Neuronal stem cell (in vitro differentiated cells): ENCODE results near the gene TAS1R3.

Experiments
- DNase-seq: peaks from one replicate; pipeline ENCODE4 v3.0.0-alpha.2; 2013; ENCODE audit warnings: low spot score
- H2AFZ ChIP-seq: one replicate; pipeline ENCODE4 v1.6.1; 2013; ENCODE audit warnings: mild to moderate bottlenecking, low read length, inconsistent platforms
- H2AK5ac ChIP-seq: 2 replicates; pipeline ENCODE4 v1.6.1; 2013; ENCODE audit warnings: low read depth, mild to moderate bottlenecking, inconsistent platforms, low read length, moderate library complexity, mixed read lengths
- H2BK120ac ChIP-seq: 2 replicates; pipeline ENCODE4 v1.6.1; 2013; ENCODE audit warnings: low read depth, mild to moderate bottlenecking, inconsistent platforms, low read length, moderate library complexity, mixed read lengths
- H2BK12ac ChIP-seq: one replicate; pipeline ENCODE4 v1.6.1; 2013; ENCODE audit warnings: low read length, inconsistent platforms
- H2BK15ac ChIP-seq: 2 replicates; pipeline ENCODE4 v1.6.1; 2013; ENCODE audit warnings: mild to moderate bottlenecking, low read length, inconsistent platforms, mixed read lengths
- H2BK5ac ChIP-seq: one replicate; pipeline ENCODE4 v1.6.1; 2013; ENCODE audit warnings: inconsistent platforms, mild to moderate bottlenecking, low read length, moderate library complexity
- H3K14ac ChIP-seq: one replicate; pipeline ENCODE4 v1.6.1; 2013; ENCODE audit warnings: low read length, inconsistent platforms
- H3K18ac ChIP-seq: 2 replicates; pipeline ENCODE4 v1.6.1; 2013; ENCODE audit warnings: low read length, inconsistent platforms
- H3K23ac ChIP-seq: 2 replicates; pipeline ENCODE4 v1.6.1; 2013; ENCODE audit warnings: low read depth, mild to moderate bottlenecking, mixed read lengths, low read length, inconsistent platforms; ENCODE audit not compliant: poor library complexity
- H3K27ac ChIP-seq: replicated peaks from 3 replicates; pipeline ENCODE4 v1.5.1; 2013; ENCODE audit warnings: low read length, inconsistent platforms
- H3K27me3 ChIP-seq, 3 experiments: 2 replicates each; pipeline ENCODE4 v1.6.1; 2013; ENCODE audit warnings: low read length in 3 of 3, mild to moderate bottlenecking in 2 of 3, inconsistent platforms in 1 of 3, low read depth in 1 of 3, mixed read lengths in 1 of 3, moderate library complexity in 1 of 3; ENCODE audit not compliant: control insufficient read depth in 3 of 3, insufficient read depth in 3 of 3
- H3K36me3 ChIP-seq, 2 donors: replicated peaks in 1 of 2; 2 replicates each; pipeline ENCODE4 v1.6.1; 2013; ENCODE audit warnings: low read length in 2 of 2; ENCODE audit not compliant: control insufficient read depth in 2 of 2, insufficient read depth in 2 of 2
- H3K4ac ChIP-seq: 2 replicates; pipeline ENCODE4 v1.6.1; 2013; ENCODE audit warnings: inconsistent platforms, mild to moderate bottlenecking, low read length, moderate library complexity
- H3K4me1 ChIP-seq, 2 donors: 1 replicate in 1 of 2; 2 replicates in 1 of 2; pipeline ENCODE4 v1.6.1; 2013; ENCODE audit warnings: low read length in 2 of 2, low read depth in 1 of 2; ENCODE audit not compliant: control insufficient read depth in 2 of 2, insufficient read depth in 1 of 2
- H3K4me2 ChIP-seq: one replicate; pipeline ENCODE4 v1.6.1; 2013; ENCODE audit warnings: mild to moderate bottlenecking, low read length, inconsistent platforms; ENCODE audit not compliant: insufficient read depth, poor library complexity, severe bottlenecking
- H3K4me3 ChIP-seq, 2 donors: 2 replicates each; pipeline ENCODE4 v1.5.1; 2013; ENCODE audit warnings: low read length in 2 of 2, mild to moderate bottlenecking in 2 of 2, inconsistent platforms in 1 of 2, moderate library complexity in 1 of 2
- H3K79me1 ChIP-seq: one replicate; pipeline ENCODE4 v1.6.1; 2013; ENCODE audit warnings: low read depth, mild to moderate bottlenecking, inconsistent platforms, low read length, moderate library complexity
- H3K9ac ChIP-seq: one replicate; pipeline ENCODE4 v1.6.1; 2013; ENCODE audit warnings: mild to moderate bottlenecking, low read depth, low read length, inconsistent platforms; ENCODE audit not compliant: poor library complexity
- H3K9me3 ChIP-seq, 2 donors: replicated peaks in 1 of 2; 2 replicates each; pipeline versions ENCODE3 to v1.6.1; 2013; ENCODE audit warnings: low read length in 2 of 2, mild to moderate bottlenecking in 2 of 2, inconsistent platforms in 1 of 2, low read depth in 1 of 2, mixed read lengths in 1 of 2, moderate library complexity in 1 of 2; ENCODE audit not compliant: control insufficient read depth in 2 of 2, insufficient read depth in 1 of 2
- H4K8ac ChIP-seq: one replicate; pipeline ENCODE4 v1.6.1; 2013; ENCODE audit warnings: low read depth, mild to moderate bottlenecking, inconsistent platforms, low read length, moderate library complexity
- H4K91ac ChIP-seq: one replicate; pipeline ENCODE4 v1.6.1; 2013; ENCODE audit warnings: low read length, low read depth, mild to moderate bottlenecking, inconsistent platforms; ENCODE audit not compliant: poor library complexity
- WGBS, 2 donors: extraction: QIAGEN DNeasy Blood & Tissue Kit; methylation state at CpG; one replicate each; pipeline ENCODE4 v1.1.7; 2013; ENCODE audit warnings: missing lambda C conversion rate in 2 of 2, mixed read lengths in 1 of 2; ENCODE audit not compliant: insufficient read length in 2 of 2, insufficient replicate concordance in 1 of 2; ENCODE audit errors: extremely low coverage in 2 of 2; 5-methylcytosine and 5-hydroxymethylcytosine counted together

The TAS1R3 gene

GRCh38 chr1:1291023-1291528, 40.0 kb upstream of the TAS1R3 start:
- peak overlapping the region; percentile 97 for H2AK5ac ChIP-seq
- H3K9me3 ChIP-seq, result no peaks in the 10 kb centered on the region
- no peak overlapping the region for H3K4me2 ChIP-seq
- no peak overlapping the region for H3K27ac ChIP-seq
- H2BK12ac ChIP-seq, result no peak overlapping the region
- no peak for DNase-seq
- WGBS, 2 donors, result no CpG with 5 or more reads among the region's 28 CpGs
- H3K79me1 ChIP-seq, result peaks cover 10% of the 10 kb centered on the region
- peaks cover 0 to 16% of the 10 kb centered on the region in 2 donors for H3K36me3 ChIP-seq
- peak overlapping the region; percentile 21 for H3K9ac ChIP-seq
- H3K4me1 ChIP-seq, result no peaks in the 10 kb centered on the region
- H4K8ac ChIP-seq, result no peak overlapping the region
- peak overlapping the region; percentile 3 for H3K18ac ChIP-seq
- H3K4me3 ChIP-seq, result no peak overlapping the region
- H2BK120ac ChIP-seq, result no peak overlapping the region
- no peak overlapping the region for H4K91ac ChIP-seq
- no peak overlapping the region for H2AFZ ChIP-seq
- H2BK15ac ChIP-seq, result peak overlapping the region; percentile 67
- H3K14ac ChIP-seq, result no peak overlapping the region
- H3K23ac ChIP-seq, result peak overlapping the region; percentile 89
- peak overlapping the region; percentile 60 for H2BK5ac ChIP-seq
- H3K27me3 ChIP-seq, result no peaks in the 10 kb centered on the region
- H3K4ac ChIP-seq, result no peak overlapping the region

- no peak overlapping the region for H3K27ac ChIP-seq
These were observed 39.3 kb upstream of the TAS1R3 start for GRCh38 chr1:1291548-1292441.

GRCh38 chr1:1292442-1292779, 38.7 kb upstream of the TAS1R3 start:
- Histone ChIP-seq H2BK120ac (no peak overlapping the region), H3K4me3 (no peak overlapping the region), H2AK5ac (peak overlapping the region; percentile 61), H3K4ac (no peak overlapping the region), H4K91ac (no peak overlapping the region), H3K27ac (no peak overlapping the region), H2AFZ (no peak overlapping the region), H4K8ac (no peak overlapping the region), H3K9me3 (peaks cover 0 to 3% of the 10 kb centered on the region in 2 donors), H3K79me1 (peaks cover 6% of the 10 kb centered on the region), H3K4me1 (no peaks in the 10 kb centered on the region), H2BK15ac (no peak overlapping the region), H3K23ac (no peak overlapping the region), H2BK12ac (no peak overlapping the region), H3K9ac (no peak overlapping the region), H2BK5ac (no peak overlapping the region), H3K4me2 (no peak overlapping the region), H3K18ac (no peak overlapping the region), H3K27me3 (no peaks in the 10 kb centered on the region), H3K36me3 (peaks cover 3 to 24% of the 10 kb centered on the region in 2 donors), H3K14ac (no peak overlapping the region)
- WGBS, 2 donors, result no CpG with 5 or more reads among the region's 9 CpGs
- DNase-seq, result no peak

More at GRCh38 chr1:1291548-1292441, 39.3 kb upstream of the TAS1R3 start:
- H3K4me2 ChIP-seq, result no peak overlapping the region
- WGBS, 2 donors, result no CpG with 5 or more reads among the region's 45 CpGs
- peak overlapping the region; percentile 38 for H3K14ac ChIP-seq
- H3K9me3 ChIP-seq, result peaks cover 0 to 2% of the 10 kb centered on the region in 2 donors
- H3K4ac ChIP-seq, result peak overlapping the region; percentile 41
- no peak overlapping the region for H3K4me3 ChIP-seq
- H2BK15ac ChIP-seq, result peak overlapping the region; percentile 95
- peaks cover 2 to 23% of the 10 kb centered on the region in 2 donors for H3K36me3 ChIP-seq
- H3K4me1 ChIP-seq, result no peaks in the 10 kb centered on the region
- peak overlapping the region; percentile 77 for H3K9ac ChIP-seq
- H3K27me3 ChIP-seq, result no peaks in the 10 kb centered on the region
- peak overlapping the region; percentile 59 for H3K18ac ChIP-seq
- peak overlapping the region; percentile 60 for H2BK5ac ChIP-seq
- H2BK12ac ChIP-seq, result no peak overlapping the region
- peak overlapping the region; percentile 95 for H4K91ac ChIP-seq
- peak overlapping the region; percentile 87 for H4K8ac ChIP-seq
- H2AFZ ChIP-seq, result no peak overlapping the region
- H3K23ac ChIP-seq, result peak overlapping the region; percentile 89
- no peak for DNase-seq
- H2BK120ac ChIP-seq, result no peak overlapping the region
- peaks cover 6% of the 10 kb centered on the region for H3K79me1 ChIP-seq
- H2AK5ac ChIP-seq, result peak overlapping the region; percentile 97

- Histone ChIP-seq H2BK120ac (no peak overlapping the region), H2BK5ac (no peak overlapping the region)
These were observed 38.2 kb upstream of the TAS1R3 start for GRCh38 chr1:1292851-1293250.

More at GRCh38 chr1:1292851-1293250, 38.2 kb upstream of the TAS1R3 start:
- Histone ChIP-seq H2AFZ (no peak overlapping the region), H3K9me3 (peaks cover 0 to 3% of the 10 kb centered on the region in 2 donors), H3K4me1 (no peaks in the 10 kb centered on the region), H3K14ac (no peak overlapping the region), H2BK15ac (no peak overlapping the region), H4K91ac (no peak overlapping the region), H2AK5ac (no peak overlapping the region), H3K23ac (peak overlapping the region; percentile 85), H3K4ac (no peak overlapping the region), H3K18ac (peak overlapping the region; percentile 57), H3K9ac (no peak overlapping the region), H3K4me2 (no peak overlapping the region), H2BK12ac (no peak overlapping the region), H3K27ac (no peak overlapping the region), H3K79me1 (peaks cover 6% of the 10 kb centered on the region), H4K8ac (no peak overlapping the region), H3K27me3 (no peaks in the 10 kb centered on the region), H3K4me3 (no peak overlapping the region), H3K36me3 (peaks cover 3 to 28% of the 10 kb centered on the region in 2 donors)
- no peak for DNase-seq
- WGBS, 2 donors, result no CpG with 5 or more reads among the region's 18 CpGs
